Activated CD4-positive, alpha-beta T cell treated with anti-CD3 and anti-CD28 coated beads for 48 hours (primary cell): ENCODE measurements around the gene IFITM5.
"Not testable (repeated sequence)": the region's sequence is repeated elsewhere in the genome, so short reads cannot be mapped to it uniquely, and the experiment has no call there.

Experiments used
- DNase-seq: peaks from one replicate; pipeline ENCODE4 v3.0.0-alpha.2; 2020

Gene IFITM5

GRCh38 chr11:311013-311748, 11.9 kb upstream of the IFITM5 start:
- DNase-seq = peak; percentile 60

- DNase-seq = not testable (repeated sequence)
These were observed 10.8 kb upstream of the IFITM5 start for GRCh38 chr11:309979-310572.

- peak; percentile 47 for DNase-seq
These were observed 9.7 kb upstream of the IFITM5 start for GRCh38 chr11:308740-309665.

GRCh38 chr11:307766-308708, 8.7 kb upstream of the IFITM5 start, which contains the start of gene IFITM2:
Gene IFITM2 (plus strand): TSS chr11:307816. CDS start chr11:308193, 377 bp downstream.
- DNase-seq = peak; percentile 63

GRCh38 chr11:306645-307371, 7.5 kb upstream of the IFITM5 start:
- DNase-seq = no peak

GRCh38 chr11:305844-306211, 6.5 kb upstream of the IFITM5 start:
- DNase-seq = no peak

- peak; percentile 74 for DNase-seq
These were observed 5.9 kb upstream of the IFITM5 start for GRCh38 chr11:304915-305843.

GRCh38 chr11:304061-304506, 4.8 kb upstream of the IFITM5 start:
- no peak for DNase-seq

GRCh38 chr11:303363-303762, 4.0 kb upstream of the IFITM5 start:
- no peak for DNase-seq

GRCh38 chr11:299951-300735, 817 bp upstream of the IFITM5 start:
- no peak for DNase-seq

GRCh38 chr11:298406-299065, 790 bp downstream of the IFITM5 start:
- DNase-seq = peak; percentile 6

- peak; percentile 51 for DNase-seq
These were observed 1.5 kb downstream of the IFITM5 start for GRCh38 chr11:297586-298405.

GRCh38 chr11:297051-297585, 2.2 kb downstream of the IFITM5 start:
- no peak for DNase-seq

- no peak for DNase-seq
These were observed 2.9 kb downstream of the IFITM5 start for GRCh38 chr11:296171-297050.

- no peak for DNase-seq
These were observed 3.8 kb downstream of the IFITM5 start for GRCh38 chr11:295351-296170.

GRCh38 chr11:294780-295179, 4.5 kb downstream of the IFITM5 start:
- no peak for DNase-seq
